GM08714 (cell line): ENCODE measurements around the gene ATP2B1.

Source experiments
- H3K4me3 ChIP-seq: fragments of 200-500 bp; sonication (Bioruptor generic); 2 replicates; pipeline ENCODE4 v1.5.1; 2014; ENCODE audit warnings: mild to moderate bottlenecking, low read length, inconsistent platforms
- ZNF274 ChIP-seq: IDR thresholded peaks from 2 replicates; pipeline ENCODE4 v1.6.1; 2012; ENCODE audit warnings: mild to moderate bottlenecking, low read depth, low read length

Gene ATP2B1

GRCh38 chr12:89547101-89547500 lies 161.5 kb downstream of the ATP2B1 start:
- no peak overlapping the region for H3K4me3 ChIP-seq
- TF ChIP-seq ZNF274, result no peak

GRCh38 chr12:89546151-89546550 lies 162.5 kb downstream of the ATP2B1 start:
- no peak overlapping the region for H3K4me3 ChIP-seq
- no peak for TF ChIP-seq ZNF274

- no peak for TF ChIP-seq ZNF274
- H3K4me3 ChIP-seq, result no peak overlapping the region
These were observed 163.9 kb downstream of the ATP2B1 start for GRCh38 chr12:89544681-89545184.

- no peak for TF ChIP-seq ZNF274
- no peak overlapping the region for H3K4me3 ChIP-seq
These were observed 164.6 kb downstream of the ATP2B1 start for GRCh38 chr12:89544022-89544421.

GRCh38 chr12:89542912-89543592 lies 165.6 kb downstream of the ATP2B1 start:
- no peak overlapping the region for H3K4me3 ChIP-seq
- no peak for TF ChIP-seq ZNF274

- no peak overlapping the region for H3K4me3 ChIP-seq
- no peak for TF ChIP-seq ZNF274
These were observed 166.4 kb downstream of the ATP2B1 start for GRCh38 chr12:89542236-89542635.

- TF ChIP-seq ZNF274, result no peak
- H3K4me3 ChIP-seq, result no peak overlapping the region
These were observed 168.1 kb downstream of the ATP2B1 start for GRCh38 chr12:89540586-89540985.

GRCh38 chr12:89539426-89540223 lies 169.0 kb downstream of the ATP2B1 start:
- no peak for TF ChIP-seq ZNF274
- H3K4me3 ChIP-seq, result no peak overlapping the region

GRCh38 chr12:89538897-89539296 lies 169.7 kb downstream of the ATP2B1 start:
- no peak overlapping the region for H3K4me3 ChIP-seq
- TF ChIP-seq ZNF274, result no peak
